ENCODE data around the gene STX8. TPM values are rescaled to one million over a fixed set of nuclear protein-coding genes. Genes with fewer than 3 reads are reported as not detected.

The STX8 gene
- total and polyA plus RNA-seq, 9 of the 15 experiments (the other 6 are each of a cell fraction or from before 2014, with no cell fraction given), result 14.6 to 42.5 (median 22.1) TPM

- Histone ChIP-seq H3K27ac (ENCODE audit: extremely low read depth, low read depth, low read length) (no peak overlapping the region), H3K27me3 (ENCODE audit: control insufficient read depth in 2 of 2, insufficient read depth in 2 of 2, low read length in 2 of 2) (peaks cover 0 to 5% of the 10 kb centered on the region in 2 experiments; a peak in 2 of 5 replicates), H3K9me1 (ENCODE audit: control insufficient read depth, insufficient read depth, low read length) (no peaks in the 10 kb centered on the region), H3K4me1 (replicated peaks in 1 of 2; ENCODE audit: control insufficient read depth in 2 of 2, insufficient read depth in 2 of 2, low read length in 2 of 2) (no peaks in the 10 kb centered on the region), H3K79me2 (ENCODE audit: control insufficient read depth, insufficient read depth, low read length) (no peaks in the 10 kb centered on the region), H3K4me2 (ENCODE audit: insufficient read depth, low read length) (no peak overlapping the region), H3K9me3 (replicated peaks; ENCODE audit: control insufficient read depth, insufficient read depth, low read depth, low read length) (no peaks in the 10 kb centered on the region), H3K36me3 (ENCODE audit: control insufficient read depth, insufficient read depth, low read length) (no peaks in the 10 kb centered on the region), H2AFZ (ENCODE audit: low read depth, low read length) (no peak overlapping the region), H3K4me3 (no peak overlapping the region), H3K9ac (ENCODE audit: insufficient read depth in 1 of 2, low read depth in 2 of 2, low read length in 2 of 2) (no peak overlapping the region), H4K20me1 (replicated peaks; ENCODE audit: control insufficient read depth, insufficient read depth, low read length) (no peaks in the 10 kb centered on the region)
- FAIRE-seq, result no peak
- intact Hi-C loops (cut with micrococcal nuclease), result no loop called here
- no peak for ATAC-seq
- TF ChIP-seq ZNF592 (IDR thresholded peaks at IDR 0.05), result no peak
- no peak for TF ChIP-seq POLR2AphosphoS5 (IDR thresholded peaks at IDR 0.05; ENCODE audit: control insufficient read depth, insufficient read depth, low read depth, low read length)
- no peak for TF ChIP-seq BHLHE40 (IDR thresholded peaks at IDR 0.05; ENCODE audit: low read length)
- no peak for TF ChIP-seq CCAR2 (IDR thresholded peaks at IDR 0.05; ENCODE audit: low read depth, low read length)
- no peak for TF ChIP-seq ZNF778 (CRISPR knock-in tag; IDR thresholded peaks at IDR 0.05)
- no peak for TF ChIP-seq GABPA (tag; conservative IDR thresholded peaks at IDR 0.05; ENCODE audit: low read depth)
- no peak for TF ChIP-seq PKNOX1 (IDR thresholded peaks at IDR 0.05)
- no peak for TF ChIP-seq NR4A1 (CRISPR knock-in tag; IDR thresholded peaks at IDR 0.05)
- TF ChIP-seq NR4A1 (tag; IDR thresholded peaks at IDR 0.05), result no peak
- no peak for TF ChIP-seq TCF15 (CRISPR knock-in tag; IDR thresholded peaks at IDR 0.05)
- TF ChIP-seq BRD9 (IDR thresholded peaks at IDR 0.05; ENCODE audit: low read depth, partially characterized antibody), result no peak
- TF ChIP-seq ZNF707 (CRISPR knock-in tag; conservative IDR thresholded peaks at IDR 0.05), result no peak
- TF ChIP-seq EHMT2 (IDR thresholded peaks at IDR 0.05), result no peak
- TF ChIP-seq YBX1 (IDR thresholded peaks at IDR 0.05), result no peak
- TF ChIP-seq SAFB2 (IDR thresholded peaks at IDR 0.05; ENCODE audit: borderline replicate concordance, low read depth, low read length, severe bottlenecking), result no peak
- no peak for TF ChIP-seq ZNF75A (CRISPR knock-in tag; IDR thresholded peaks at IDR 0.05)
- TF ChIP-seq KLF16 (IDR thresholded peaks at IDR 0.05), result no peak
- TF ChIP-seq NKRF (IDR thresholded peaks at IDR 0.05; ENCODE audit: borderline replicate concordance), result no peak
- POLR2A ChIA-PET, result no interaction called here
- no peak for DNase-seq (ENCODE audit: extremely low read depth in 1 of 4, low spot score in 3 of 4)
- in situ Hi-C loops (cut with MboI), result no loop called here
- no TSS peak for BruUV-seq (replicated peaks)
- CTCF ChIA-PET (ENCODE audit: low intra/inter-chr PET ratio), result no interaction called here
- WGBS (ENCODE audit: insufficient coverage, low coverage, missing lambda C conversion rate), result 3% methylated on average over 4 of the region's 4 CpGs
These were observed 290.7 kb downstream of the STX8 start for GRCh38 chr17:9284884-9285283.
